GM19099 (cell line): ENCODE measurements around the gene GAST.
A peak's percentile ranks its signal among the peaks of the same experiment; 100 is the strongest.

Experiments used
- POLR2A ChIP-seq: IDR thresholded peaks from 3 replicates; pipeline ENCODE4 v1.6.1; 2011; ENCODE audit warnings: low read depth; ENCODE audit not compliant: insufficient read length; ENCODE audit errors: extremely low read depth

The GAST gene

GRCh38 chr17:41692722-41693521 is 19.2 kb upstream of the GAST start:
- peak; percentile 19 for TF ChIP-seq POLR2A

- TF ChIP-seq POLR2A: no peak
These were observed 16.9 kb upstream of the GAST start for GRCh38 chr17:41695134-41695661.

- no peak for TF ChIP-seq POLR2A
These were observed 16.0 kb upstream of the GAST start for GRCh38 chr17:41695954-41696757.

GRCh38 chr17:41697122-41697962 is 14.8 kb upstream of the GAST start:
- TF ChIP-seq POLR2A: no peak

- TF ChIP-seq POLR2A: no peak
These were observed 9.4 kb upstream of the GAST start for GRCh38 chr17:41702712-41703111.

- no peak for TF ChIP-seq POLR2A
These were observed 6.7 kb upstream of the GAST start for GRCh38 chr17:41705271-41705991.

GRCh38 chr17:41707803-41708669 is 4.1 kb upstream of the GAST start:
- no peak for TF ChIP-seq POLR2A

GRCh38 chr17:41710472-41711090 is 1.6 kb upstream of the GAST start:
- no peak for TF ChIP-seq POLR2A

- no peak for TF ChIP-seq POLR2A
These were observed 5.5 kb downstream of the GAST start for GRCh38 chr17:41717408-41718286.

GRCh38 chr17:41718287-41718645 is 6.1 kb downstream of the GAST start:
- no peak for TF ChIP-seq POLR2A

GRCh38 chr17:41722231-41722630 is 10.1 kb downstream of the GAST start:
- no peak for TF ChIP-seq POLR2A
